GM23248 (cell line): ENCODE results near the gene NCEH1.

ENCODE experiments used
- EZH2 ChIP-seq: fragments of 200-600 bp; sonication (generic); IDR thresholded peaks from 2 replicates; pipeline ENCODE4 v1.6.1; 2018; ENCODE audit warnings: antibody characterized with exemption, mild to moderate bottlenecking; ENCODE audit not compliant: insufficient read depth, poor library complexity, severe bottlenecking
- EZH2phosphoT487 ChIP-seq: fragments of 200-600 bp; sonication (generic); IDR thresholded peaks from 2 replicates; pipeline ENCODE4 v1.6.1; 2018; ENCODE audit warnings: antibody characterized with exemption, moderate library complexity, mild to moderate bottlenecking, low read depth; ENCODE audit not compliant: insufficient read depth

DNA sequence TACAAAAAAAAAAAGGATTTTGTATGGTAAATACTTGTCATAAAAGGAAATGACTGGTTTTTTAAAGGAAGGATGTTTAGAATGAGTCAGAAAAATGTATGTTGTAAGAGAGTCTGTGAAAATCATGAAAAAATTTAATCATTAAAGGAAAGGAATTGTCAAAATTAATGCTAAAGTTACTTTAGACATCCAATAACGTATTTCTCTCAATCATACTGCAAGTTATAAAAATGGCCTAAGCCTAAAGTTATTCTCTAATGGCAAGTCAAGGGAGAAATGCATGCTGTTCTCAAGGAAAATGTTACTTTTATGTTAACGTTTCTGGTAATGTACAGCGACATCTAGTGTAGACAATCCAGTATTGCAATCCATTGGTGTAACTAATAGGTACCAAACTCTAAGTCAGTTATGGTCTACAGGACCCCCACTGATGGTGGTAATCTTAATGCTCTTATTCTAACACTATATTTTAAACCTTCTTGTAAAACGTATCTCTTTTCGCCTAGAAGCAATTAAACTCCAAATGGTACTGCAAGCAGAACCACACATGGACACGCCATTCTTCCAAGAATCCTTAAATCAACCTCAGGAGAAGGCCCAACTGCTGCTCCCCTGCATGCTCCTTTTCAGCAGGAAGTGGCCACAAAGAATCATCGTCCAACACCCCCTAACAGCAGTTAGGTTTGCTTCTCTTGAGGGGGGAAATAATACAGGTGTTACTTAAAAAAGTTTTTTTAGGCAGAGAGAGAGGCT, 35.2 kb downstream of the NCEH1 start:
- TF ChIP-seq EZH2 (no peak), EZH2phosphoT487 (no peak)
